H1 (cell line): ENCODE results near the gene RNF149. TPM values are rescaled to one million over a fixed set of nuclear protein-coding genes. Genes with fewer than 3 reads are reported as not detected.

Source experiments
- CTCF ChIA-PET: fragments of 300-600 bp; sonication (Branson Sonifier 250); formaldehyde crosslinking; loops from one replicate; lab custom pipeline; 2021; ENCODE audit not compliant: partially characterized antibody; lab: Charles Lee
- POLR2A ChIA-PET: fragments of 300-600 bp; sonication (Branson Sonifier 250); formaldehyde crosslinking; loops from one replicate; lab custom pipeline; 2021; ENCODE audit warnings: inconsistent platforms; ENCODE audit not compliant: partially characterized antibody; lab: Charles Lee
- DNase-seq, 2 experiments: peaks; one replicate each; pipeline versions ENCODE4 v3.0.0 to v3.0.0-alpha.2; 2010 to 2022; ENCODE audit warnings: low spot score in 2 of 2, low read depth in 1 of 2, mixed read lengths in 1 of 2
- FAIRE-seq: peaks from 2 replicates; lab custom pipeline; 2011; peaks lifted over from hg19 to GRCh38; lab: Jason Lieb, UNC
- H2AFZ ChIP-seq: 2 replicates; pipeline ENCODE4 v1.8.1; 2012; ENCODE audit warnings: low read length, inconsistent platforms
- H2AK5ac ChIP-seq: 2 replicates; pipeline ENCODE4 v1.6.1; 2013; ENCODE audit warnings: low read depth, low read length
- H2BK120ac ChIP-seq: replicated peaks from 2 replicates; pipeline ENCODE3; 2013; ENCODE audit warnings: low read depth, low read length, inconsistent platforms
- H2BK12ac ChIP-seq: 2 replicates; pipeline ENCODE4 v1.6.1; 2013; ENCODE audit warnings: low read depth, low read length
- H2BK15ac ChIP-seq: 2 replicates; pipeline ENCODE4 v1.6.1; 2013; ENCODE audit warnings: low read length
- H2BK20ac ChIP-seq: 2 replicates; pipeline ENCODE4 v1.6.1; 2013; ENCODE audit warnings: low read length
- H2BK5ac ChIP-seq: 2 replicates; pipeline ENCODE4 v1.6.1; 2013; ENCODE audit warnings: low read depth, low read length
- H3K14ac ChIP-seq: 2 replicates; pipeline ENCODE4 v1.6.1; 2013; ENCODE audit warnings: inconsistent platforms; ENCODE audit not compliant: insufficient read length
- H3K18ac ChIP-seq: 2 replicates; pipeline ENCODE4 v1.6.1; 2013; ENCODE audit warnings: low read length; ENCODE audit errors: extremely low read depth
- H3K23ac ChIP-seq: 2 replicates; pipeline ENCODE4 v1.6.1; 2013; ENCODE audit warnings: inconsistent platforms; ENCODE audit not compliant: insufficient read length
- H3K23me2 ChIP-seq: 2 replicates; pipeline ENCODE4 v1.6.1; 2013; ENCODE audit warnings: low read depth, low read length
- H3K27ac ChIP-seq: 2 replicates; pipeline ENCODE4 v1.6.1; 2011; ENCODE audit warnings: low read depth, low read length, inconsistent platforms
- H3K27me3 ChIP-seq, 4 experiments: replicated peaks in 1 of 4; 1 replicate in 1 of 4; 2 replicates in 3 of 4; pipeline versions ENCODE4 v1.6.1 to v1.8.1; 2011 to 2013; ENCODE audit warnings: low read length in 3 of 4, mild to moderate bottlenecking in 3 of 4, inconsistent platforms in 2 of 4, mixed read lengths in 2 of 4, moderate library complexity in 1 of 4; ENCODE audit not compliant: control insufficient read depth in 3 of 4, insufficient read depth in 3 of 4; ENCODE audit errors: extremely low read depth in 1 of 4
- H3K36me3 ChIP-seq, 4 experiments: 2 replicates each; pipeline versions ENCODE4 v1.6.1 to v1.8.1; 2011 to 2013; ENCODE audit warnings: mild to moderate bottlenecking in 4 of 4, low read length in 3 of 4, moderate library complexity in 2 of 4, control low read depth in 1 of 4, inconsistent platforms in 1 of 4; ENCODE audit not compliant: insufficient read depth in 4 of 4, control insufficient read depth in 2 of 4
- H3K4ac ChIP-seq: replicated peaks from 2 replicates; pipeline ENCODE3; 2013; ENCODE audit warnings: low read length, low read depth, mixed read lengths, inconsistent platforms; ENCODE audit not compliant: insufficient read length
- H3K4me1 ChIP-seq, 4 experiments: replicated peaks in 1 of 4; 1 replicate in 1 of 4; 2 replicates in 3 of 4; pipeline versions ENCODE4 v1.6.1 to v1.8.1; 2011 to 2013; ENCODE audit warnings: low read length in 3 of 4, inconsistent platforms in 2 of 4, mixed read lengths in 1 of 4; ENCODE audit not compliant: insufficient read depth in 4 of 4, control insufficient read depth in 3 of 4
- H3K4me2 ChIP-seq, 2 experiments: 2 replicates each; pipeline versions ENCODE4 v1.6.1 to v1.8.1; 2011 to 2013; ENCODE audit warnings: low read depth in 2 of 2, low read length in 2 of 2, control low read depth in 1 of 2, inconsistent platforms in 1 of 2, mild to moderate bottlenecking in 1 of 2; ENCODE audit not compliant: insufficient read depth in 1 of 2
- H3K4me3 ChIP-seq, 4 experiments: fragments of 200-600, 300-600 bp in 1 of 4; sonication (generic), shearing (Covaris generic), sonication (Bioruptor Twin) in 1 of 4; 2 replicates each; pipeline versions ENCODE4 v1.5.1 to v1.8.1; 2011 to 2016; ENCODE audit warnings: low read length in 4 of 4, low read depth in 3 of 4, control low read depth in 2 of 4, inconsistent platforms in 2 of 4, mild to moderate bottlenecking in 2 of 4, mixed read lengths in 1 of 4, moderate library complexity in 1 of 4; ENCODE audit not compliant: insufficient read depth in 2 of 4; ENCODE audit errors: extremely low read depth in 1 of 4
- H3K56ac ChIP-seq: replicated peaks from 2 replicates; pipeline ENCODE3; 2013; ENCODE audit warnings: low read depth, mild to moderate bottlenecking, mixed read lengths, low read length, inconsistent platforms; ENCODE audit not compliant: insufficient read length
- H3K79me1 ChIP-seq: 2 replicates; pipeline ENCODE4 v1.6.1; 2013; ENCODE audit warnings: low read depth, low read length, control low read depth
- H3K79me2 ChIP-seq, 2 experiments: 2 replicates each; pipeline versions ENCODE4 v1.6.1 to v1.8.1; 2012 to 2013; ENCODE audit warnings: low read length in 2 of 2, mild to moderate bottlenecking in 2 of 2, inconsistent platforms in 1 of 2; ENCODE audit not compliant: insufficient read depth in 2 of 2, control insufficient read depth in 1 of 2
- H3K9ac ChIP-seq, 4 experiments: replicated peaks in 1 of 4; 1 replicate in 1 of 4; 2 replicates in 3 of 4; pipeline versions ENCODE4 v1.6.1 to v1.8.1; 2011 to 2013; ENCODE audit warnings: low read depth in 3 of 4, low read length in 3 of 4, control low read depth in 2 of 4, mild to moderate bottlenecking in 2 of 4, moderate library complexity in 2 of 4, inconsistent platforms in 1 of 4; ENCODE audit errors: extremely low read depth in 1 of 4
- H3K9me3 ChIP-seq, 2 experiments: 2 replicates each; pipeline versions ENCODE4 v1.6.1 to v1.8.1; 2012 to 2013; ENCODE audit warnings: mild to moderate bottlenecking in 2 of 2, moderate library complexity in 2 of 2, control low read depth in 1 of 2, inconsistent platforms in 1 of 2, low read depth in 1 of 2, low read length in 1 of 2, mixed read lengths in 1 of 2; ENCODE audit not compliant: insufficient read depth in 2 of 2
- H4K20me1 ChIP-seq, 2 experiments: replicated peaks in 1 of 2; 2 replicates each; pipeline versions ENCODE3 to v1.8.1; 2011 to 2013; ENCODE audit warnings: inconsistent platforms in 2 of 2, low read length in 2 of 2, mild to moderate bottlenecking in 1 of 2; ENCODE audit not compliant: insufficient read depth in 2 of 2, control insufficient read depth in 1 of 2
- H4K5ac ChIP-seq: 2 replicates; pipeline ENCODE4 v1.6.1; 2013; ENCODE audit warnings: low read length, low read depth, mixed read lengths, inconsistent platforms; ENCODE audit not compliant: insufficient read length
- H4K8ac ChIP-seq: 2 replicates; pipeline ENCODE4 v1.8.0; 2013; ENCODE audit warnings: mild to moderate bottlenecking, moderate library complexity, low read length, inconsistent platforms; ENCODE audit not compliant: insufficient read depth; ENCODE audit errors: extremely low read depth
- H4K91ac ChIP-seq: replicated peaks from 2 replicates; pipeline ENCODE3; 2013; ENCODE audit warnings: low read length, mixed read lengths, inconsistent platforms; ENCODE audit not compliant: insufficient read length
- CHD2 ChIP-seq: IDR thresholded peaks from 2 replicates; pipeline ENCODE4 v1.6.1; 2012; ENCODE audit warnings: low read length, improper control_type of control experiment
- GTF2F1 ChIP-seq: IDR thresholded peaks from 2 replicates; pipeline ENCODE4 v1.6.1; 2012; ENCODE audit warnings: low read depth, low read length, improper control_type of control experiment, borderline replicate concordance
- KDM1A ChIP-seq: fragments of 200-600, 300-600 bp; sonication (generic); IDR thresholded peaks from 2 replicates; pipeline ENCODE4 v1.7.1; 2016; ENCODE audit warnings: mild to moderate bottlenecking, low read length, borderline replicate concordance
- PHF8 ChIP-seq: fragments of 200-600 bp; sonication (generic); conservative IDR thresholded peaks from 2 replicates; pipeline ENCODE4 v1.7.1; 2012; ENCODE audit warnings: low read depth, mild to moderate bottlenecking, inconsistent platforms, low read length, moderate library complexity
- POLR2A ChIP-seq, 2 experiments: IDR thresholded peaks; 1 replicate in 1 of 2; 2 replicates in 1 of 2; pipeline ENCODE4 v1.6.1; 2011; ENCODE audit warnings: low read depth in 2 of 2, low read length in 2 of 2, mild to moderate bottlenecking in 2 of 2; ENCODE audit errors: control extremely low read depth in 1 of 2
- RNF2 ChIP-seq: fragments of 200-900, 300-1000 bp; sonication (generic); IDR thresholded peaks from 2 replicates; pipeline ENCODE4 v1.7.1; 2016; ENCODE audit warnings: borderline replicate concordance, low read depth, mild to moderate bottlenecking, antibody characterized with exemption, low read length; ENCODE audit not compliant: poor library complexity, severe bottlenecking; ENCODE audit errors: missing control alignments
- TAF1 ChIP-seq: IDR thresholded peaks from 2 replicates; pipeline ENCODE4 v1.6.1; 2011; ENCODE audit warnings: mild to moderate bottlenecking, low read depth, low read length
- WGBS, 2 experiments: shearing (Covaris generic) in 1 of 2; methylation state at CpG; one replicate each; pipeline versions ENCODE4 v1.1.6 to v1.1.7; 2013 to 2015; ENCODE audit warnings: low lambda C conversion rate in 2 of 2, mixed read lengths in 2 of 2, inconsistent platforms in 1 of 2, low coverage in 1 of 2, missing lambda C conversion rate in 1 of 2; ENCODE audit not compliant: insufficient replicate concordance in 2 of 2, insufficient coverage in 1 of 2, insufficient read length in 1 of 2; ENCODE audit errors: extremely low coverage in 1 of 2, missing lambda C conversion rate in 1 of 2; 5-methylcytosine and 5-hydroxymethylcytosine counted together
- polyA plus RNA-seq, 7 experiments: library from polyadenylated mRNA; depleted of rRNA in 3 of 7; stranded (reverse) in 5 of 7; unstranded in 2 of 7; fragments of >200 nt in 5 of 7; fragments of 200-250 nt in 2 of 7; gene quantifications; 1 replicate in 5 of 7; 2 replicates in 1 of 7; 4 replicates in 1 of 7; pipeline versions ENCODE4 v1.2.1 to v1.2.3, GENCODE V29; 2011 to 2013; ENCODE audit warnings: missing spikeins in 2 of 7, mixed read lengths in 2 of 7
- total RNA-seq: library from RNA; stranded (reverse); fragmentation: NEBNext Ultra II Directional; extraction: Animal tissue kit (Norgen Biotek cat#: 25700); gene quantifications from 2 replicates; pipeline ENCODE4 v1.2.1, GENCODE V29; 2021

RNF149 gene
- total and polyA plus RNA-seq, 2 of the 8 experiments (the other 6 are each of a cell fraction or from before 2014, with no cell fraction given), result 16.6 to 28.2 TPM

DNA sequence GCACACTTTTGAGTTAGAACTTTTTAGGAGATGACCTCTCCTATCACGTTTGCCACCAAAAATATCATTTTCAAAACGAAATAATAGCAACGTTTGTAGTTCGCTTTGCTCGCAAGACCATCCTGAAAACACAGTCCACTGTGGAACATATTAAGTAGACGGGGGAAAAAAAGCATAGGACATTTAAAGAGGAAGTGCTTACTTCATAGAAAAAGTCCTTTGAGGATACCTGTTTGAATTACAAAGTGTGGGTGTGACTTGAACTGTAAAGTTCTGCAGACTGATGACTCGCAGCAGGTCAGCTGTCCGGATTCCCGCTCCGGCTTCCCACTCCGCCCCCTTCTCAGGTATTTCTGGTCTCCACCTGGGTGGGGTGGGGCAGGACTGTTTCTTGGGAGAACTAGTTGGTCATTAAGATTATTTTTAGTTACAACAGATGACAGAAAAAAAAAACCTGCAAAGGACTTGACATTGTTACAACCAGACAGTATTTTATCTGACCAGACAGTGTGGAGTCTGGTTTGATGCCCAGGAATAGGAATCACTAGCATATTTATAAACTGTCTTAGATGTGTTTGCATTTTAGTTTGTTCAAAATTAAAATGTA is 42.5 kb downstream of the RNF149 start:
- ChIA-PET POLR2A (interaction anchor here (1.1 to 4.3 kb wide), 2 partner anchors 12 to 13 kb away, joined by 4 to 17 read pairs; partner anchors contain the start of gene CNOT11), CTCF (interaction anchor here (0.6 to 2.4 kb wide), 4 partner anchors 14 to 252 kb away, joined by 3 to 5 read pairs (median 4); no protein-coding TSS in a partner anchor)
- no peak overlapping the region for H3K27ac ChIP-seq

More for the DNA sequence above, 42.5 kb downstream of the RNF149 start:
- Histone ChIP-seq H2BK12ac (no peak overlapping the region), H3K9me3 (no peaks in the 10 kb centered on the region), H4K91ac (no peak overlapping the region), H4K20me1 (peaks cover 0 to 12% of the 10 kb centered on the region in 2 experiments), H2BK15ac (no peak overlapping the region), H3K23me2 (no peaks in the 10 kb centered on the region), H3K18ac (no peak overlapping the region), H3K23ac (no peak overlapping the region), H3K9ac (no peak overlapping the region), H2AFZ (no peak overlapping the region), H3K79me1 (no peaks in the 10 kb centered on the region), H3K36me3 (peaks cover 0 to 86% (median 32%) of the 10 kb centered on the region in 4 experiments; a peak in 6 of 8 replicates), H2BK120ac (no peak overlapping the region), H2BK20ac (no peak overlapping the region), H3K56ac (no peak overlapping the region), H3K27me3 (no peaks in the 10 kb centered on the region; a peak in 1 of 7 replicates), H3K14ac (no peak overlapping the region), H3K4me3 (no peak overlapping the region), H2BK5ac (no peak overlapping the region), H4K8ac (no peak overlapping the region), H3K4me2 (no peak overlapping the region), H3K4ac (no peak overlapping the region), H3K79me2 (peaks cover 0 to 3% of the 10 kb centered on the region in 2 experiments; a peak in 1 of 4 replicates), H4K5ac (no peak overlapping the region), H2AK5ac (no peak overlapping the region), H3K4me1 (peaks cover 0 to 4% (median 0%) of the 10 kb centered on the region in 4 experiments; a peak in 1 of 7 replicates)
- TF ChIP-seq TAF1 (no peak), CHD2 (no peak), POLR2A (IDR thresholded peaks at IDR 0.05; ENCODE audit: control extremely low read depth in 1 of 2, low read depth in 2 of 2, low read length in 2 of 2) (no peak), GTF2F1 (no peak), PHF8 (no peak), KDM1A (no peak), RNF2 (no peak)
- 83% methylated on average over 10 of the region's 11 CpGs; no CpG with 5 or more reads in 1 of the 2 experiments for WGBS, 2 experiments
- DNase-seq (no peak), FAIRE-seq (no peak)
